OCI-LY7 (cell line): ENCODE measurements around the gene CARD6.
"Not testable (repeated sequence)": the region's sequence is repeated elsewhere in the genome, so short reads cannot be mapped to it uniquely, and the experiment has no call there.

Experiments used
- CTCF ChIP-seq: fragments of 200-600 bp; sonication (generic); conservative IDR thresholded peaks from 2 replicates; pipeline ENCODE4 v1.5.1; 2014; ENCODE audit warnings: mild to moderate bottlenecking, antibody characterized with exemption, low read length, moderate library complexity, mixed read lengths
- EZH2phosphoT487 ChIP-seq: fragments of 200-600 bp; sonication (generic); IDR thresholded peaks from 2 replicates; pipeline ENCODE4 v1.6.1; 2018; ENCODE audit warnings: low read depth, borderline replicate concordance, mild to moderate bottlenecking, mixed run types, antibody characterized with exemption, low read length, moderate library complexity, mixed read lengths

GRCh38 chr5:40794877-40795276, 46.3 kb upstream of the CARD6 start:
- TF ChIP-seq CTCF, EZH2phosphoT487: not testable (repeated sequence)
